Endothelial cell of hepatic sinusoid (primary cell): Measurements from ENCODE around the gene SLC15A1.

ENCODE experiments used
- in situ Hi-C: cut with HindIII; loops from 2 replicates; pipeline ENCODE4 v1.10.0; 2017; ENCODE audit warnings: low sequenced_read_pairs

Gene SLC15A1

DNA sequence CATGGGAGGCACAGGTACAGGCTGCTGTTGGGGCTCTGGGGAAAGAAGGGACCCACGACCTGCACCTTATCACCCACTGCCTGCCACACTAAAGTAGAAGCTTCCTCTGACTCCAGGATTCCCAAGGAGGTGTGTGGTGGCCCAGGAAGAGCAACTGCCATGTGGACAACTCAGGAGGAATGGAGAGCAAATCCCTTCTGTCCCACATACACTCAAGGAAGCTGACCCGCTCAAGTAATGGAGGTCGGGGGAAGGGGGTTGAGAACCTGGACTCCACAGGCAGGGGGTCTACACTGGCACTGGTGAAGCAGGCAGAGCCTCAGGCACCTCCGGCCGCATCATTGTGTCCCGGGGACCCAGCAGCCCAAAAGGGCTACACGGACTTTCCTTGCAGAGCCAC is 29.4 kb upstream of the SLC15A1 start:
- in situ Hi-C loops: no loop called here

DNA sequence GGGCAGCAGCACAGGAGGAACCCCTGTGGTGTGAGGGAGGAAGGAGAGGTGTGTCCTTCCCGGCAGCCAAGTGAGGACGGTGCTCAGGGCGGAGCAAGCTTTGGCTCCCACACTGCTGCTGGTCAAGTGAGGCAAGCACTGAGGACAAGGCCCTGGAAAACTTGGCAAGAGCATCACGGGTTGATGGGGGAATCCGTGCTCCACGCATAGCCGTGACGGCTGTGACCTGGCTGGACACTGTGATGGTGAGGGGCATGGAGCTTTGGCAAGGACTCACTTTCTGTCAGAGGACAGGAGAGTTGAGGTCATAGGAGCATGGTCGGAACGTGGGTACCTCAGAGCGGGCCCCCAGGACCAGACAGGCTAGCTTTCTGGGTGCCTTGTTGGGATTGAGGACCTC is 29.0 kb upstream of the SLC15A1 start:
- in situ Hi-C loops: no loop called here

DNA sequence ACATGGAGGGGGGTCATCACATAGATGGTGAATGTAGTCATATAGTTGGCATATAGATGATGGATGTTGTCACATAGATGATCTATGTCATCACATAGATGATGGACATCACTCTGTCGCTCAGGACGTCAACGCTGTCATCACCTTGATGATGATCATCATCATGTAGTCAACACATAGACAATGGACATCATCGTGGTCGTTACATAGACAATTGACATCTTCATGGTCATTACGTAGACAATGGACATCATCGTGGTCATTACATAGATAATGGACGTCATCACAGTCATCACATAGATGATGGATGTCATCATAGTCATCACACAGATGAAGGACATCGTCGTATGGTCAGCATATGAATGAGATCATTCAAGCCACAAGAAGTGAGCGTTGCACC is 28.6 kb upstream of the SLC15A1 start:
- in situ Hi-C loops: no loop called here

DNA sequence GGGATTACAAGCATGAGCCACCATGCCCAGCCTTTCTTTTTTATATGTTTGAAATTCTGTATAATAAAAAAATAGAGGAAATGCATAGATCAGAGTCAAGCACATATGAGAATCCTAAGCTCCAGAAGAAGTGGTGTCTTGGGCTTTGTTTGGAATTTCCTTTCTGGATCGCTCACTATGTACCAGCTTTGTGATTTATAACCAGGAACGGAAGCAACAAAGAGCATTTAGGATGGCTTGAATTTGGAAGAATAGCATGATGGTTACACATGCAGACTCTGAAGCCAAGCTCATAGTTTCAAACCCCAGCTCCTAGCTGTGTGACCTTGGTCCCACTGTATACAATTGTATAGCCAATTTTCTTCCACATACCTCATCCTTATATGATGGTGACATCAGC is 28.0 kb upstream of the SLC15A1 start:
- in situ Hi-C loops: no loop called here

DNA sequence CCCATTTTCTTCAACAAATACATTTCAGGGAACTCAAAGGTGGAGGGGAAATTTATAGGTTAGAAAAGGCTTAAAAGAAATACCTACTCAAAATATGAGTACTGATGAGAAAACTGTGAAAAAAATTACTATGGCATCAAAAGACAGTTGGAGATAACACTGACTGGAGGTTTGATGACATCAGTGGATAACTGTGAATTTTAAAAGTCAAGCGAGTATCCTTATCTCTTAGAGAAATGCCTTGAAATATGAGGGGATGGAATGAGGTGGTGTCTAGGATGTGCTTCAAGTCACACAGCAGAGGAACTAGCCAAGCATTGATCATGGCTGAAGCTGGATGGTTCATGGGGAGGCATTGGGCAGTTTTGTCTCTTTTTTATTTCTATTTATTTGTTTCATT is 27.2 kb upstream of the SLC15A1 start:
- in situ Hi-C loops: no loop called here

DNA sequence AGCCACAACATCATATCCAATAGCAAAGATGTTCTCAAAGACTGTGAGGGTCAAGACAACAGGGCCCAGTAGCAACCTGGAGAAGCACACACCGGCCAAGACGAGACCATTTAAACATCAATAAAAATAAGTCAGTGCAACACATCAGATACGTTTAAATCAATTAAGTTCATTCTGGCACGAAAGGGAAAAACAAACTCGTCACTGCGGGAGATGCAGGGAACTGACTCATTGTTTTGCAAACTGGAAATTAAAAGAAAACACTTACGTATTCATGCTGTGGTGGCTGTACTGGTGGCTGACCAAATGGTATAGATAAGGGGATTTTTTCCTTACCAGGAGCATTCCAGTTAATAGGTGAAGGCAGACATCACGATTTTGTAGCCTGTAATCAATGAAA is 26.3 kb upstream of the SLC15A1 start:
- in situ Hi-C loops: no loop called here

DNA sequence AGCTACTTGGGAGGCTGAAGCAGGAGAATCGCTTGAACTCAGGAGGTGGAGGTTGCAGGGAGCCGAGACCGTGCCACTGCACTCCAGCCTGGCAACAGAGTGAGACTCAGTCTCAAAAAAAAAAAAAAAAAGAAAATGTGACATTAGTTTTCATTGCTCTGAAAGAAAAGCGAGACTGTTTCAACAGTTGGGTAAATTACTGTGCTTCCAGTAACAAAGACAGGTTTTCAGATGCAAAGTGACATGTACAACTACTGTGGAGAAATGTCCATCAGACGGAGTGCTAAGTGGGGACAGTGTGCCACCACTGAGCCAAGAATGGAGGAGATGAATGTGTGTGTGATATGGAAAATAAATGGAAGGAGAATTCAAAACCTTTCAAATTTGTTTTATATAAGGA is 24.2 kb upstream of the SLC15A1 start:
- in situ Hi-C loops: no loop called here

DNA sequence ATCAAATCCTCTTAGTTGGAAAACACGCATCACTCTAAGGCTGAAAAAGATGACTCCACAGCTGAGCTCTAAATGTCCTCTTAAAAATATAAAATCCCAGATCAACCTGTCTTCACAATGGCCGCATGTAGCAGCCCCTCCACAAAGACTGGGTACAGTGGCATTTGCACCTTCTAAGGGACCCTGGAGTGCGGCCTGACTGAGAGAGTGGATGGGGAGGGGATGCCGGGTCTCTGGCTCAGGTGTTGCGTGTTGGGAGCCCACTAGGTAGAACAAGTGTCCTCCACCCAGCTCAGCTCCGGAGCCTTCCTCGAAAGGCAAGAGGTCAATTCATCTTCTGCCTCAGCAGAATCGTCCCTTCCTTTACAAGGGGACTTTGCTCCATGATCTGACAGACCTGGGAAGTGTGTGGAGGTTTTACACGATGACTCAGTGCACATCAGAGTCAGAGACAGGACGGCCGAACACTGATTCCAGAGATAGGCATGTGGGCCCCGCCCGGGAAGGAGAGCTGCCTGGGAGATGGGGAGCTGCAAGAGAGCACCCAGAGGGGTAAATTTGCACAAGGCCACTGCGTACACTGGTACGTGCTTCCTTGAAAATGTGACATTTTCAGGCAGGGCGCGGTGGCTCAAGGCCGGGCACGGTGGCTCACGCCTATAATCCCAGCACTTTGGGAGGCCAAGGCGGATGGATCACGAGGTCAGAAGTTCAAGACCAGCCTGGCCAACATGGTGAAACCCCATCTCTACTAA is 23.5 kb upstream of the SLC15A1 start:
- in situ Hi-C loops: no loop called here

DNA sequence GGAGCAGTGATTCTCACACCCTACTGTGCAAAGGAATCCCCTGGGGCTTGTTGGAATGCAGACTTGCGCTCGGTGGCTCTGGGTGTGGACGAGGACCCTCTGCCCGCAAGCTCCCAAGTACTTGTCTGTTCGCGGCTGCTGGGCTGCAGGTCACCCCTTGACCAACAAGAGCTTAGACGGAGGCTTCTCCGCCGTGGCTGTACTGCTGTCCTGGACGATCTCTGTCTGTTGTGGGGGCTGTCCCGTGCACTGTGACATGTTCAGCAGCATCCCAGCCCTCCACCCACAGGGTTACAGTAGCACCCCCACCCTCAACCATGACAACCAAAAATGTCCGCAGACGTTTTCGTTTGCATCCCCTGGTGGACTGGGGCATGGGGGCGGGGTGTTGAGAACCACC is 22.9 kb upstream of the SLC15A1 start:
- in situ Hi-C loops: no loop called here

DNA sequence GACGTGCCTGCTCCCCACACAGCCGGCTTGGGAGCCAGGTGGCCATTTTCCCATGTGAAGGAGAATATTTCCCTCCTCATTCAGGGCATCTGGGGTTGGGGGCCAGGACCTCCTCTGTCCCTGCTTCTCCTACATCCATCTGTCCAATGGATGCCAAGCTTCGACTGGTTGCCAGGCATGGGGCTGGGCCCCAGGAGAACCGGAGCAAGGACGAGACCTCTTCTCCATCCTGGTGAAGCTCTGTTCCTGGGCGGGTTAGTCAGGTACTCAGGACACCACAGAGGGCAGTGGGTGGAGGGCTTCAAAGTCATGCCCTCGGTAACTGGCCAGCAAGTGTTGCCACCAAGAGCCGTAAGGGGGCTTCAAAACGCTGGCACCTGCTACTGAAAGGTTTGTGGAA is 22.3 kb upstream of the SLC15A1 start:
- in situ Hi-C loops: no loop called here

DNA sequence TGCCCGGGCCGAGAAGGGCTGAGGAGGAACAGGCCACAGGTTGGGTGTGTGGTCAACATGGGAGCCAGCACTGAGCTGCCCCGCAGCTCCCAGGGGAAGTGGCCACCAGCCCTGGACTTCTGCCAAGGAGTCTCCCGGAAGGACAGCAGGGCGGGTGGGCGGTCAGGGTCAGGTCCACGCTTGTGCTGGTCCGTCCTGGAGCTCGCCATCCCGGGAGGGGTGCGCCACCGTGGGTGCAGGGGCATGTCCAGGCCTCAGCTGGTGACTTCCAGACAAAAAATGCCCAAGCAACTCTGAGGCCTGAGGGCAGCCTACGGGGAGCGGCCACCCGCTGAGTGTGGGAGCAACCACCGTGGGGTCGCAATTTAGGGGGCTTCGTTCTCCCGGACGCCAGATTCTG is 21.4 kb upstream of the SLC15A1 start:
- in situ Hi-C loops: no loop called here

DNA sequence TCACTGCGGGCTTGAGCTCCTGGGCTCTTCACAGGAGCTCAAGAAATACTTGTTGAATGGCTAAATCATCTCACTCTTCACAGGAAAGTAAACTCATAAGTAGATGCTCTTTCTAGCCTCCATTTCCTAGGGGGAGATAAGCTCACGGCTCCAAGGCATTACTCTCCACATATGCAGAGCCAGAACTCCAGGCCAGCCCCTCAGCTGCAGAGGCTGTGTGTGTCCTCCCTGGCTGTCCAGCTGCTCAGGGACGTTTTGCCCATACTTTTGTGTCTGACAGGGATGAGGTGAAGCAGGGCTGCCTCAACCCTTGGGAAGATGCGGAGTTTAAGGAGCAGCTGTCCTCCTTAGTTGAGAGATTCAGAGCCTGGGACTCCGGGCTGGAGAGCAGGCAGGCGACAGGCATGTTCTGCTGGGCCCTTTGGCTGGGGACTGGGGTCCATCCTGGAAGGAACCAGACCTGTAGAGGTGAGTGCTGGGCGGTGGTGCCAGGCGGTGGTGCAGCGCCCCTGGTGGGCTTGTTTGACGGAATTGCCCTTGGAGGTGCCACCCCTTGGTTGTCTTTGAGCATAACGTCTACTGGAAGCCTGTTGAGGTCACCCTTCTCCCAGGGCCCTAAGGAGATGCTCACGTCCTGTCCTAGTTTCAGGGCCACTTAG is 20.5 kb upstream of the SLC15A1 start:
- in situ Hi-C loops: no loop called here

DNA sequence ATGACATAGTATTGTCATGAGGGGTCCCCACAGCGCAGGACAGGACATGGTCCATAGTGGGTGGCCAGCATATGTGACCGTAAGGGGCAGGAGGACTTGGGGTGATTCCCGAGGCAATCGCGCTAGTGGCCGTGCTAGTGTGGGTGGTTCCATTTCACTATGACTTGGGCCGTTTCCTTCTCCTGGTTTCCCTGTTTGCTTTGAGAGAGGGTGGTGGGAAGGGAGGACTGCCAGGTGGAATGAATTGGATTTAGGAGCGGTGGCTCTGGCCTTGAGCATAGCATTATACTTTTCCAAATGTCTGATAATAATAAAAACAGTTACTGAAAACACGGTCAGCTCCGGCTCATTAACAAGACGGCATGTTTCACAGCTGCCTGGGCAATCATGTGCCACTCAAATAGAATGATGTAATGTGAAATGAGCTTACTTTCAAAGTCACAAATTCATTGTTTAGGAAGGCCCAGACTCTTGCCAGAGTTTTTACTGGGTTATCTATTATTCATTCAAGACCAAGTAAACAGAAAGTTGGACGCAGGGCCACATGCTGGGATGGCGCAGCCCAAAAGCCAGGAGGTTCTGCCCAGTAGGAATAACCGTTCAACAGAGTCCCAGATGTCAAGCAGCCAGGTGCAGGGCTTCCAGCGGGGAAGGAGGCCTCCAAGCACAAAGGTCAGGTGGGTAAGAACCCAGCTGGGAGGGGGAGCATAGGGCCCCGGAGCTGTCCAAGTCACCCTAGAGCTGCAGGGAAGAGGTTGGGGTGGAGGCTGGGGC is 19.6 kb upstream of the SLC15A1 start:
- in situ Hi-C loops: no loop called here

DNA sequence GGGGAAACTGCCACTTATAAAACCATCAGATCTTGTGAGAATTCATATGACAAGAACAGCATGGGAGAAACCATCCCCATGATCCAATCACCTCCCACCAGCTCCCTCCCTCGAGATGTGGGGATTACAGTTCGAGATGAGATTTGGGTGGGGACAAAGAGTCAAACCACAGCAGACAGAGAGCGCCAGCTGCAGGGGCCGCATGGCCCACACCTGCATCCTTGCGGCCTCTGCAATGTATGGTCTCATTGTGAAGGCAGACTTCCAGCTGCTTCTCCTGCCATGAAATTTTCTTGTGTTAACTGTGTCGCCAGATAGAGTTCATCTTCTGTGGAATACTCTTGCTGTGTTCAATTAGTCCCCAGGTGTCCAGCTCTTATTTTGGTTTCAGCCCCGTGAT is 17.3 kb upstream of the SLC15A1 start:
- in situ Hi-C loops: no loop called here

DNA sequence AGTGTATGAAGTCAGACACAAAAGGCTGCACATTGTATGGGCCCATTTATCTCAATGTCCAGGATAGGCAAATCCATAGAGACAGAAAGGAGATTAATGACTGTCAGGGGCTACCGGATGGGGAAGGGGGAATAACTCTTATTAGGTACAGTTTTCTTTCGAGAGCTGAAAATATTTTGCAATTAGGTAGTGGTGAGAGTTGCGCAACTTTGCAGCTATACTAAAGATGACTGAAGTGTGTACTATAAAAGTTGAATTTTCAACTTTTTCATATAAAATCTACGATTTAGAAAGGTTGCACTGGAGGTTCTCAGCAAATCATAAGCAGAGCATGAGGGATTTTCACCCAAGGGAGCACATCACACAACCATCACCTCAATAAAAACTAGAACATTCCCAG is 16.1 kb upstream of the SLC15A1 start:
- in situ Hi-C loops: no loop called here

DNA sequence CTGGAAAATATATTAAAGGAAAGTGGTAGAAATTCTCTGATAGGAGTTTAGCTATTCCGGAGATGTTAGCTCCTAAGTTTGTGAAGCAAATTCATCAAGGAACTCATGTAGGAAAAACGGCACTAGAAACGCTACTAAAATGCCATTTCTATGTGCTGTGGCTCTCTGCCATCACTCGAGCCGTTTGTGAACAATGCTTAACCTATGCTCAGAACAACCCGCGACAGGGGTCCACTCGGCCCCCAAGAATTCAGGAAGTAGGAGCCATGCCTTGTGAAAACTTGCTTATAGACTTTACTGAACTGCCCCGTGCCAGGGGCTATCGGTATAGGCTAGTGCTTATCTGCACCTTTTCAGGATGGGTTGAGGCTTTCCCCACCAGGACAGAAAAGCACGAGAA is 14.2 kb upstream of the SLC15A1 start:
- in situ Hi-C loops: no loop called here

DNA sequence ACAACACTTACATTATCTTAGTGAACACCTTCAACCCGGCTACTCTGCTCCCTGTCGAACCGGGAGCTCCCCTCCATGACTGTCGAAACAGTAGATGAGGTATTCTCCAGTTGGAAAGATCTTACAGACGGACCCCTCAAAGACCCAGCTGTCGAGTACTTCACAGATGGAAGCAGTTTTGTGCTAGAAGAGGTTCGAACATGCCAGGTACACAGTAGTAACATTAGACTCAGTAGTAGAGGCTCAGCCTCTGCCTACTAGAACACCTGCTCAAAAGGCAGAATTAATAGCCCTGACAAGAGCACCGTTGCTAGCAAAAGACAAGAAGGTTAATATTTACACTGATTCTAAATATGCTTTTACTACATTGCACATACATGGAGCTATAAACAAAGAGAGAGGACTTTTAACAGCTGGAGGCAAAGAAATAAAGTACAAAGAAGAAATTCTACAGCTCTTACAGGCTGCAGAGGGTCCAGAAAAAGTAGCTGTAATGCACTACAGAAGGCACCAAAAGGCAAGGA is 13.6 kb upstream of the SLC15A1 start:
- in situ Hi-C loops: no loop called here

DNA sequence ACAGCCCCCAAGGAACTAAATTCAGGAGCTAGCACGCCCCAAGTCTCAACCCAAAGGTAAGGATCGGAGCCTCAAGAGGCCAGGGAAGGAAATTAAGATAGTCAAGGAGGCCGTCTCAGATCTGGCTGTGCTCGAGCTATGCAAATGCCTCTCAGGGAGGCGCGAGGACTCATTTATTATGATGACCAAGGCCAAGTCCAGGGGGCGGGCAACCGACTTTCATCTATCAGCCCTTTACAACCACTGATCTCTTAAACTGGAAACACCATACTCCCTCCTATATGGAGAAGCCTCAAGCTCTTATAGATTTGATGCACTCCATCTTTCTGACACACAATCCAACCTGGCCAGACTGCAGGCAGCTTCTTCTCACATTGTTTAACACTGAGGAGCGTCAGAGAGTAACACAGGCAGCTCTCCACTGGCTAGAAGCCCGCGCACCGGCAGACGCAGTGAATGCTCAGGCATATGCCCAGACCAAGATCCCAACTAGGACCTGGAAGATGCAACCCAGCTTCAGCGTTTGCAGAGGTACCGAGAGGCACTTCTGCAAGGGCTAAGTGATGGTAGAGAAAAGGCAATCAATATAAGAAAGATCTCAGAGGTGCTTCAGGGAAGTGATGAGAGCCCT is 9.6 kb upstream of the SLC15A1 start:
- in situ Hi-C loops: no loop called here

DNA sequence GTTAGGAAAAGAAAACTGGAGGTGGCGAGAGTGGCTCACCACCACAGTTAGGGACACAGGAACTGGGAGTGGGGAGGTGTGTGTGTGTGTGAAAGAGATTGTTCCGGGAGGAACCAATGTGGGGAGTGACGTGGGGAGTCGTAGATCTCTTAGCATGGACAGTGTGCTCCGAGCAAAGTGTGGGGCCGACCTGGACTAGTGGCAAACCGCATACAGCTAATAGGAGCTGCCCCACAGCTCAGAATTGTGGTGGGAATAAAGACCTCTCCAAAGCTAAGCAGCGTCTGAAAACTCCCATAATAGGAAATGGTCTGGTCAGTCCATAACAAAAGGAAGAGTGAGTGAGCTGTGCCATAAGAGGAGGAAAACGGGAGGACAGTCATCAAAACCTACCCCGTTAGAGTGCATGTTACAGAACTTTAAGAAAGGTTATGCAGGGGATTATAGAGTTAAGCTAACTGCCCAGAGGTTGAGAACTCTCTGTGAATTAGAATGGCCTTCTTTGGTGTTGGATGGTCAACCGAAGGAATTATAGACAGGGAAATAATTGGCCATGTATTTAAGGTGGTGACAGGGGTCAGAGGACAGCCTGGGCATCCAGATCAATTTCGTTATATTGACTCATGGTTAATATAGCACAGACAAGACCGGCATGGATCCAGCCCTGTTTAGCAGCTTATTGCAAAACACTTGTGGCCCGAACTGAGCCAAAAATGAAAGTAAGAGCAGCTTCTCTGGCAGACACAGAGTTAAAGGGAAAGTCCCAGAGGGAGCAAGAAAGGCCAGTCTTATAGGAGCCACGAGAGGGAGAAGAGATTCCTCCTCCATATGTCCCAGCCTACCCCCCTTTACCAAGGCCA is 8.9 kb upstream of the SLC15A1 start:
- in situ Hi-C loops: no loop called here

DNA sequence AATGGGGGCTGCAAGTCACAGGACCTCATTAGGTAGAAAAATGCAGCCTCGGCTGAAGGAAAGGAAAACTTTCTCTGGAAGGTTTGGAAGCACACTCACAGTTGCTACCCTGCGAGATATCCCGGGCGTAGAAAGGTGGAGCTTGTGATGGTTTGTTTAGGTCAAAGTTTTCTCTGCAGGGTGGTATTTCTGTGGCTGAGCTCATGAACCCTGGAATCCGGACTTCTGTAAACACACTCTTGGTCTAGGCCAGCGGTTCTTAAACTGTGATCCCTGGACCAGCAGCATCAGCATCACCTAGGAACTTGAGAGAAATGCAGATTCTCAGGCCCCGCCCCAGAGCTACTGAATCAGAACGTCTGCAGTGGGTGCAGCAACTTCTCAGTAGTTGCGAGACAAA is 3.3 kb upstream of the SLC15A1 start:
- in situ Hi-C loops: no loop called here
